Esophagus squamous epithelium (tissue), 4 donors: ENCODE data around the gene ZNF384.

Experiments used
- POLR2A ChIP-seq, 4 donors: fragments of 450-650 bp; IDR thresholded peaks; one replicate each; pipeline ENCODE4 v1.6.1; 2017; ENCODE audit warnings: antibody characterized with exemption in 4 of 4, mild to moderate bottlenecking in 4 of 4, moderate library complexity in 3 of 4
- TF ChIP-seq, protein P1 (sequence below), 6 experiments: fragments of 450-650 bp in 4 of 6; fragments of 200-600 bp in 2 of 6; sonication (generic) in 2 of 6; IDR thresholded peaks; one replicate each; pipeline ENCODE4 v1.5.1; 2016 to 2019; ENCODE audit warnings: antibody characterized with exemption in 6 of 6, mild to moderate bottlenecking in 4 of 6, moderate library complexity in 4 of 6

DNA sequence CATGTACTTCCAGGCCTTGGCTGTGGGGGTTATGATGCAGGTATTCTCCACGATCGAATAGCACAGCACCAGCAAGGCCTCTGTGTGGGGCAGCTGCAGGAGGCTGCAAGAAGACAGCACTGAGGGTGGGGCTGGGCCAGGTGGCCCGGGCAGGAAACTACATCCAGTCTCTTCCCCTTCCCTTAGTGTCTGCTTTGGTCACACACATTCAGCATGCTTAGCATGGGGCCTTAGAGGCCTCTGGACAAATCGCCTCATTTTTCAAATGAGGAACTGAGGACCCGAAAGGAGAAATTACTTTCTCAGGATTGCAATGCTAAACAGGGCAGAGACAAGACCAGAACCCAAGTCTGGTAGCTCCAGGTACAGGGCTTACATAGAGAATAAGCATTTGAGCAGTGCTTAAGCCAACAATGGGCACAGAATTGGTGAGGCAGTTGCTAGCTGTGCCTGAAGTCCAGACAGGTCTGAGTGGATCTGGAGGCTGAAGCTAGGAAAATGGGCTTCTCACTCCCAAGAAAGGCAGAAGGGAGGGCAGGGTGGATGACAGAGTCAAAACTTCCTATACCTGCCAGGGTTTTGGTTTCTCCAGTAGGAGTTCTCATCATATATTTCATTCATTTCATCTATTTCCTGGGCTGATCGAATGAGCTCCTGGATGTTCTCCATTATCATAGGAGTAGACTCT, 45.5 kb downstream of the ZNF384 start:
- no peak for TF ChIP-seq POLR2A (IDR thresholded peaks at IDR 0.05)
- TF ChIP-seq, protein P1, sequence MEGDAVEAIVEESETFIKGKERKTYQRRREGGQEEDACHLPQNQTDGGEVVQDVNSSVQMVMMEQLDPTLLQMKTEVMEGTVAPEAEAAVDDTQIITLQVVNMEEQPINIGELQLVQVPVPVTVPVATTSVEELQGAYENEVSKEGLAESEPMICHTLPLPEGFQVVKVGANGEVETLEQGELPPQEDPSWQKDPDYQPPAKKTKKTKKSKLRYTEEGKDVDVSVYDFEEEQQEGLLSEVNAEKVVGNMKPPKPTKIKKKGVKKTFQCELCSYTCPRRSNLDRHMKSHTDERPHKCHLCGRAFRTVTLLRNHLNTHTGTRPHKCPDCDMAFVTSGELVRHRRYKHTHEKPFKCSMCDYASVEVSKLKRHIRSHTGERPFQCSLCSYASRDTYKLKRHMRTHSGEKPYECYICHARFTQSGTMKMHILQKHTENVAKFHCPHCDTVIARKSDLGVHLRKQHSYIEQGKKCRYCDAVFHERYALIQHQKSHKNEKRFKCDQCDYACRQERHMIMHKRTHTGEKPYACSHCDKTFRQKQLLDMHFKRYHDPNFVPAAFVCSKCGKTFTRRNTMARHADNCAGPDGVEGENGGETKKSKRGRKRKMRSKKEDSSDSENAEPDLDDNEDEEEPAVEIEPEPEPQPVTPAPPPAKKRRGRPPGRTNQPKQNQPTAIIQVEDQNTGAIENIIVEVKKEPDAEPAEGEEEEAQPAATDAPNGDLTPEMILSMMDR (IDR thresholded peaks at IDR 0.05) = no peak
